HepG2 (cell line): ENCODE data around the gene RP2.

Source experiments
- EED ChIP-seq: sonication (generic); formaldehyde crosslinking; IDR thresholded peaks from 2 replicates; pipeline ENCODE4 v1.5.0; 2020; ENCODE audit warnings: mild to moderate bottlenecking, missing genetic modification reagents
- HDAC2 ChIP-seq: sonication (generic); formaldehyde crosslinking; IDR thresholded peaks from 2 replicates; pipeline ENCODE4 v1.4.0; 2020; ENCODE audit warnings: missing genetic modification reagents
- MAX ChIP-seq: IDR thresholded peaks from 2 replicates; pipeline ENCODE4 v1.6.1; 2012; ENCODE audit warnings: inconsistent platforms
- SNAPC5 ChIP-seq: sonication (generic); formaldehyde crosslinking; IDR thresholded peaks from 2 replicates; pipeline ENCODE4 v1.8.1; 2023; ENCODE audit warnings: mild to moderate bottlenecking, missing genetic modification reagents, borderline replicate concordance
- THYN1 ChIP-seq: sonication (generic); formaldehyde crosslinking; IDR thresholded peaks from 2 replicates; pipeline ENCODE4 v1.8.1; 2023; ENCODE audit warnings: low read depth, mild to moderate bottlenecking, moderate library complexity, missing genetic modification reagents, borderline replicate concordance
- YY1 ChIP-seq: IDR thresholded peaks from 2 replicates; pipeline ENCODE4 v1.6.1; 2011; ENCODE audit warnings: low read length, low read depth, moderate library complexity, mild to moderate bottlenecking; ENCODE audit not compliant: insufficient read depth, insufficient replicate concordance
- ZBTB20 ChIP-seq: sonication (generic); formaldehyde crosslinking; IDR thresholded peaks from 2 replicates; pipeline ENCODE4 v1.8.1; 2023; ENCODE audit warnings: missing genetic modification reagents, low read depth, mild to moderate bottlenecking, borderline replicate concordance
- ZNF331 ChIP-seq: sonication (generic); formaldehyde crosslinking; IDR thresholded peaks from 2 replicates; pipeline ENCODE4 v1.4.0; 2020; ENCODE audit warnings: missing genetic modification reagents

- TF ChIP-seq EED (CRISPR knock-in tag) (no peak), MAX (no peak), ZBTB20 (CRISPR knock-in tag) (no peak), THYN1 (CRISPR knock-in tag) (no peak), SNAPC5 (CRISPR knock-in tag) (no peak), HDAC2 (CRISPR knock-in tag) (no peak), YY1 (no peak), ZNF331 (CRISPR knock-in tag) (no peak)
These were observed 29.9 kb downstream of the RP2 start for GRCh38 chrX:46866726-46867125.
